ENCODE measurements around the gene SH2D2A. TPM values are rescaled to one million over a fixed set of nuclear protein-coding genes. Genes with fewer than 3 reads are reported as not detected.

SH2D2A gene
- polyA plus RNA-seq, 4 donors, result 0.89 to 3.7 (median 2.4) TPM

DNA sequence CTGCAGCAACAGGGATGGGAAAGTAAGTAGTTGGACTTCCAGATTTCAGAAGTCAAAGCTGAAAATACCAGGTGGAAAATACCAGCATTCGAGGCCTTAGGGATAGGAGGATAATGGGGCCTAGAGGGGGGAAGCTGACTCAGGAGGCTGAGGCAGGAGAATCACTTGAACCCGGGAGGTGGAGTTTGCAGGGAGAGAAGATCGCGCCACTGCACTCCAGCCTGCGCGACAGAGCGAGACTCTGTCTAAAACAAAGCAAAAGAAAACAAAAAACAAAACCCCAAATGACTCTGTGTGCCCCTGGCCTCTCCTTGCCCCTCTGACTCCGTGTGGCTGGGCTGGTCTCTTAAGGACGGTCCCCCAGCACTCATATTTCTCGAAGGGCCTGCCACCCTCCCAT is 3.4 kb downstream of the SH2D2A start:
- H3K27me3 ChIP-seq (ENCODE audit: control insufficient read depth in 3 of 3, insufficient read depth in 3 of 3, low read length in 3 of 3), result peaks cover 0 to 14% (median 0%) of the 10 kb centered on the region in 3 donors
- 39 to 49% (median 46%) methylated on average over 10 of the region's 10 CpGs for WGBS, 3 donors
- no peaks in the 10 kb centered on the region for H3K9me3 ChIP-seq (ENCODE audit: control insufficient read depth in 2 of 2, insufficient read depth in 1 of 2, low read depth in 1 of 2, low read length in 1 of 2)
- H3K4me1 ChIP-seq (ENCODE audit: control insufficient read depth in 3 of 3, insufficient read depth in 2 of 3, low read depth in 1 of 3, low read length in 2 of 3), result peaks cover 0 to 20% (median 3%) of the 10 kb centered on the region in 3 donors
- DNase-seq (no peak), FAIRE-seq (no peak)
- peaks cover 0 to 3% (median 0%) of the 10 kb centered on the region in 3 donors for H3K36me3 ChIP-seq (ENCODE audit: control insufficient read depth in 3 of 3, insufficient read depth in 2 of 3, low read depth in 1 of 3, low read length in 3 of 3)
- peak overlapping the region in 2 of 3 donors; percentile 40 to 46 for H3K4me3 ChIP-seq (ENCODE audit: low read depth in 1 of 3, low read length in 3 of 3)
- no peak overlapping the region for H3K27ac ChIP-seq (ENCODE audit: low read depth in 1 of 3, low read length in 2 of 3)

GRCh38 chr1:156812293-156812990 is 4.2 kb downstream of the SH2D2A start:
- Histone ChIP-seq H3K4me3 (ENCODE audit: low read depth in 1 of 3, low read length in 3 of 3) (no peak overlapping the region), H3K9me3 (ENCODE audit: control insufficient read depth in 2 of 2, insufficient read depth in 1 of 2, low read depth in 1 of 2, low read length in 1 of 2) (no peaks in the 10 kb centered on the region), H3K36me3 (ENCODE audit: control insufficient read depth in 3 of 3, insufficient read depth in 2 of 3, low read depth in 1 of 3, low read length in 3 of 3) (peaks cover 0 to 5% (median 0%) of the 10 kb centered on the region in 3 donors), H3K27ac (ENCODE audit: low read depth in 1 of 3, low read length in 2 of 3) (no peak overlapping the region), H3K4me1 (ENCODE audit: control insufficient read depth in 3 of 3, insufficient read depth in 2 of 3, low read depth in 1 of 3, low read length in 2 of 3) (peaks cover 0 to 20% (median 3%) of the 10 kb centered on the region in 3 donors), H3K27me3 (ENCODE audit: control insufficient read depth in 3 of 3, insufficient read depth in 3 of 3, low read length in 3 of 3) (peaks cover 0 to 14% (median 0%) of the 10 kb centered on the region in 3 donors)
- 95 to 99% (median 96%) methylated on average over 10 of the region's 10 CpGs for WGBS, 3 donors
- DNase-seq (no peak), FAIRE-seq (no peak)

DNA sequence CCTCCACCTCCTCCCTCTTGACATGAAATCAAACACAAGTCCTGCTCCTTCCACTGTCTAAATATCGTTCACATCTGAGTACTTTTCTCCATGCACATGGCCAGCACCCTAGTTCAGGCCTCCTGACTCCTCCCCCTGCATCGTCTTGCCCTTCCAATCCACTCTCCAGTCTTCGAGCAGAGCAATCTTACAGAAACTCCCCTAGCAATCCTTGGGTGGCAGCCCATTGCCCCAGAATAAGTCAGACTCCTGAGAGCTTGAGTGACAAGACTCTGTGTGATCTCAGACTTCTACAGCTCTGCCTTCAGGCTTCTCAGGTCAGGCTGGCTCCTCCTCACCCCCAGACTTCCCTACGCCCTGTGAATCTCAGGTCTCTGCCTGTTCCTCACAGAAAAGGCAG is 5.5 kb downstream of the SH2D2A start:
- Histone ChIP-seq H3K36me3 (ENCODE audit: control insufficient read depth in 3 of 3, insufficient read depth in 2 of 3, low read depth in 1 of 3, low read length in 3 of 3) (peaks cover 0 to 8% (median 0%) of the 10 kb centered on the region in 3 donors), H3K27ac (ENCODE audit: low read depth in 1 of 3, low read length in 2 of 3) (no peak overlapping the region), H3K4me3 (ENCODE audit: low read depth in 1 of 3, low read length in 3 of 3) (no peak overlapping the region), H3K9me3 (ENCODE audit: control insufficient read depth in 2 of 2, insufficient read depth in 1 of 2, low read depth in 1 of 2, low read length in 1 of 2) (no peaks in the 10 kb centered on the region), H3K4me1 (ENCODE audit: control insufficient read depth in 3 of 3, insufficient read depth in 2 of 3, low read depth in 1 of 3, low read length in 2 of 3) (peaks cover 0 to 20% (median 3%) of the 10 kb centered on the region in 3 donors), H3K27me3 (ENCODE audit: control insufficient read depth in 3 of 3, insufficient read depth in 3 of 3, low read length in 3 of 3) (peaks cover 0 to 9% (median 0%) of the 10 kb centered on the region in 3 donors)
- no peak for FAIRE-seq
- 44 to 56% (median 55%) methylated on average over 4 of the region's 4 CpGs for WGBS, 3 donors
- no peak for DNase-seq

DNA sequence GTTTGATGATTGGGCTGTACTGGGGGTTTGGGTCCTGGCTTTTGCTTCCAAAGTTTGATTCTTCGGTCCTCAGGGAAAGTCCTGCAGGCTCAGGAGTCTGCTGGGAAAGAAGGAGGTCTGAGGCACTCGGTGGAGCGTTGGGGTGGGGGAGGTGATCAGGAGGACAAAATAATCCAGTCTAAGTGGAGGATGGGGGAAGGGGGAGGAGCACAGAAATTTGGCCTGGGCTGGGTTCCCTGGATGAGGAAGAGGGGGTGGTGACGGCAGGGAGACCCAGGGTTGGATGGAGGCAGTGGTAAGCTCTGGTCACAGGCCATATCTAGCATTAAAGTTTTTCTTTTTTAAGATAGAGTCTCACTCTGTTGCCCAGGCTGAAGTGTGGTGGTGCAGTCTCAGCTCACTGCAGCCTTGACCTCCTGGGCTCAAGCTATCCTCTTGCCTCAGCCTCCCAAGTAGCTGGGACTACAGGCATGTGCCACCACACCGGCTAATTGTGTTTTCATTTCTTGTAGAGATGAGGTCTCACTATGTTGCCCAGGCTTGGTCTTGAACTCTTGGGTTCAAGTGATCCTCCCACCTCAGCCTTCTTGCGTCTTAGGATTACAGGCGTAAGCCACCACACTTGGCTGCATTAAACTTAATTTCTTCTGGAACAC is 6.8 kb downstream of the SH2D2A start:
- peaks cover 0 to 8% (median 0%) of the 10 kb centered on the region in 3 donors for H3K36me3 ChIP-seq (ENCODE audit: control insufficient read depth in 3 of 3, insufficient read depth in 2 of 3, low read depth in 1 of 3, low read length in 3 of 3)
- H3K9me3 ChIP-seq (ENCODE audit: control insufficient read depth in 2 of 2, insufficient read depth in 1 of 2, low read depth in 1 of 2, low read length in 1 of 2), result no peaks in the 10 kb centered on the region
- DNase-seq (no peak), FAIRE-seq (no peak)
- H3K4me1 ChIP-seq (ENCODE audit: control insufficient read depth in 3 of 3, insufficient read depth in 2 of 3, low read depth in 1 of 3, low read length in 2 of 3), result peaks cover 0 to 18% (median 3%) of the 10 kb centered on the region in 3 donors
- no peak overlapping the region for H3K4me3 ChIP-seq (ENCODE audit: low read depth in 1 of 3, low read length in 3 of 3)
- H3K27ac ChIP-seq (ENCODE audit: low read depth in 1 of 3, low read length in 2 of 3), result no peak overlapping the region
- peaks cover 0 to 9% (median 0%) of the 10 kb centered on the region in 3 donors for H3K27me3 ChIP-seq (ENCODE audit: control insufficient read depth in 3 of 3, insufficient read depth in 3 of 3, low read length in 3 of 3)
- 84 to 93% (median 88%) methylated on average over 7 of the region's 7 CpGs for WGBS, 3 donors

DNA sequence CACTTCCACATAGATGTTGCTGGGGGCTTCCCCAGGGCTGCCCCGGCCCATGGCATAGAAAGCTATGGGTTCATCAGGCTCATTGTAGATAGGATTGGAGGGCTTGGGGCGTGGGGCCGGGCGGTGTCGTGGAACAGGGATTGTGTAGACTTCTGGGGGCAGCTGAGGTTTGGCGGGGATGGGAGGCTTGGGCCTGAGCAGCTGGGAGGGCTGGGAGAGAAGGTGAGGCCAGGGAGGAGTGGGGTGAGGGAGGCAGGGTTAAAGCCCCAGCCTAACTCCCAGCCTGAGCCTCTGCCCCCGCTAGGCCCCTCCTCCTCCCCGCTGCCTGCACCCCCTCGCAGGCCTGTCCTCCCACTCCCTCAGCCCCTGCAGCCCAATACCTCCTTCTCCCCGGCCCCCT is 7.4 kb downstream of the SH2D2A start:
- DNase-seq (no peak), FAIRE-seq (no peak)
- WGBS, 3 donors, result 87 to 96% (median 96%) methylated on average over 7 to 10 of the region's 10 CpGs
- H3K27ac ChIP-seq (ENCODE audit: low read depth in 1 of 3, low read length in 2 of 3), result no peak overlapping the region
- no peak overlapping the region for H3K4me3 ChIP-seq (ENCODE audit: low read depth in 1 of 3, low read length in 3 of 3)
- H3K9me3 ChIP-seq (ENCODE audit: control insufficient read depth in 2 of 2, insufficient read depth in 1 of 2, low read depth in 1 of 2, low read length in 1 of 2), result no peaks in the 10 kb centered on the region
- peaks cover 0 to 4% (median 0%) of the 10 kb centered on the region in 3 donors for H3K27me3 ChIP-seq (ENCODE audit: control insufficient read depth in 3 of 3, insufficient read depth in 3 of 3, low read length in 3 of 3)
- peaks cover 0 to 8% (median 0%) of the 10 kb centered on the region in 3 donors for H3K36me3 ChIP-seq (ENCODE audit: control insufficient read depth in 3 of 3, insufficient read depth in 2 of 3, low read depth in 1 of 3, low read length in 3 of 3)
- H3K4me1 ChIP-seq (ENCODE audit: control insufficient read depth in 3 of 3, insufficient read depth in 2 of 3, low read depth in 1 of 3, low read length in 2 of 3), result peaks cover 0 to 13% (median 3%) of the 10 kb centered on the region in 3 donors

GRCh38 chr1:156808186-156809030 is 8.2 kb downstream of the SH2D2A start:
- H3K4me1 ChIP-seq (ENCODE audit: control insufficient read depth in 3 of 3, insufficient read depth in 2 of 3, low read depth in 1 of 3, low read length in 2 of 3), result peaks cover 0 to 5% (median 1%) of the 10 kb centered on the region in 3 donors
- FAIRE-seq (no peak), DNase-seq (no peak)
- H3K4me3 ChIP-seq (ENCODE audit: low read depth in 1 of 3, low read length in 3 of 3), result no peak overlapping the region
- H3K27ac ChIP-seq (ENCODE audit: low read depth in 1 of 3, low read length in 2 of 3), result no peak overlapping the region
- H3K27me3 ChIP-seq (ENCODE audit: control insufficient read depth in 3 of 3, insufficient read depth in 3 of 3, low read length in 3 of 3), result peaks cover 0 to 2% (median 0%) of the 10 kb centered on the region in 3 donors
- H3K9me3 ChIP-seq (ENCODE audit: control insufficient read depth in 2 of 2, insufficient read depth in 1 of 2, low read depth in 1 of 2, low read length in 1 of 2), result no peaks in the 10 kb centered on the region
- H3K36me3 ChIP-seq (ENCODE audit: control insufficient read depth in 3 of 3, insufficient read depth in 2 of 3, low read depth in 1 of 3, low read length in 3 of 3), result peaks cover 0 to 10% (median 0%) of the 10 kb centered on the region in 3 donors
- WGBS, 3 donors, result 91 to 93% (median 93%) methylated on average over 16 of the region's 16 CpGs

GRCh38 chr1:156807627-156808026 is 9.0 kb downstream of the SH2D2A start:
- Histone ChIP-seq H3K4me1 (ENCODE audit: control insufficient read depth in 3 of 3, insufficient read depth in 2 of 3, low read depth in 1 of 3, low read length in 2 of 3) (no peaks in the 10 kb centered on the region), H3K36me3 (ENCODE audit: control insufficient read depth in 3 of 3, insufficient read depth in 2 of 3, low read depth in 1 of 3, low read length in 3 of 3) (peaks cover 0 to 14% (median 0%) of the 10 kb centered on the region in 3 donors), H3K4me3 (ENCODE audit: low read depth in 1 of 3, low read length in 3 of 3) (no peak overlapping the region), H3K27ac (ENCODE audit: low read depth in 1 of 3, low read length in 2 of 3) (no peak overlapping the region), H3K9me3 (ENCODE audit: control insufficient read depth in 2 of 2, insufficient read depth in 1 of 2, low read depth in 1 of 2, low read length in 1 of 2) (no peaks in the 10 kb centered on the region), H3K27me3 (ENCODE audit: control insufficient read depth in 3 of 3, insufficient read depth in 3 of 3, low read length in 3 of 3) (no peaks in the 10 kb centered on the region)
- DNase-seq (no peak), FAIRE-seq (no peak)
- WGBS, 3 donors, result 74 to 80% (median 77%) methylated on average over 2 of the region's 2 CpGs

Measured in small intestine (tissue), 7 donors.